ENCODE results near the gene LAMA5. TPM values are rescaled to one million over a fixed set of nuclear protein-coding genes. Genes with fewer than 3 reads are reported as not detected.

LAMA5 gene
- total and polyA plus RNA-seq, 2 donors (not counting 1 experiment from before 2014, with no cell fraction given), result 52.9 to 83.5 TPM

DNA sequence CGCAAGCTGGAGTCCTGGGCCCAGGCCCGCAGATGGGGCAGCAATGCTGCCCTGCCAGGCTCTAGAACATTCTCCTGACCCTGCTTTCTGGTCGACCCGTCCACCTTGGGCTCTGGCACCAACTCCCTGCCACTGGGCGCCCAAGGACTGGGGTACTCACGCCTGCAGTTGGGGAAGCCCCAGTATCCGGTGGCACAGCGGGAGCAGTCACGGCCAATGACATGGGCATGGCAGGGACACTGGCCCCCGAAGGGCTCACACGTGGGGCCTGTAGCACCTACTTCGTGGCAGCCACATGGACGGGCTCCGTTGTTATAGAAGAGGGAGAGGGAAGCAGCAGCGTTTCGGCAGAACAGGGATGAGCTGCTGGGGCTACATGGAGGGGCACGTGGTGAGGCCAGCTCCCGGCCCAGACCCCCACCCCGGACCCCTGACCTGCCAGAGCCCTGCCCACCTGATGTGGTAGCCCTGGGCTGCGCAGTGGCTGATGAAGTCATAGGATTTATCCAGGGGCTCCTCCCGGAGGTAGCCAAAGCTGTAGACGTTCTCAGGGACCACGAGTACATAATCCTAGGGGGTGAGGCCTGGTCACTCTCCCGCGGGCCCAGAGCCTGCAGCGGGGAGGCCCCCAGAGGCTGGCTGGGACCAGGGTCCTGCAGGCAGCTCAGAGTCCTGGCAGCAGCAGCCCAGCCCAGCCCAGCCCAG lies 38.3 kb downstream of the LAMA5 start:
- no peak overlapping the region for H3K27ac ChIP-seq (ENCODE audit: low read length in 2 of 2)
- H3K4me1 Mint-ChIP-seq, result no peaks in the 10 kb centered on the region
- H3K4me2 ChIP-seq (replicated peaks; ENCODE audit: low read depth, low read length, poor library complexity, severe bottlenecking), result no peak overlapping the region
- ChIA-PET POLR2A (no interaction called here), CTCF (interaction anchor here (1.0 kb wide), 1 partner anchor 28 kb away, joined by 3 read pairs; no protein-coding TSS in a partner anchor)
- ATAC-seq (ENCODE audit: low read depth), result no peak
- no peaks in the 10 kb centered on the region for H3K9me3 ChIP-seq (ENCODE audit: control extremely low read depth in 1 of 3, control insufficient read depth in 2 of 3, insufficient read depth in 1 of 3, low read length in 2 of 3)
- no peaks in the 10 kb centered on the region for H3K4me1 ChIP-seq (ENCODE audit: control insufficient read depth in 2 of 2, insufficient read depth in 2 of 2, low read length in 2 of 2)
- H3K36me3 ChIP-seq (replicated peaks in 1 of 2; ENCODE audit: control extremely low read depth in 1 of 2, control insufficient read depth in 1 of 2, extremely low read depth in 1 of 2, insufficient read depth in 2 of 2, low read length in 1 of 2), result peaks cover 0 to 58% of the 10 kb centered on the region in 2 experiments
- H3K4me3 Mint-ChIP-seq, result no peak overlapping the region
- no peak for DNase-seq
- H3K27me3 Mint-ChIP-seq, result no peaks in the 10 kb centered on the region
- no peaks in the 10 kb centered on the region for H4K20me1 ChIP-seq (ENCODE audit: control insufficient read depth, insufficient read depth, low read length, poor library complexity, severe bottlenecking)
- H3K4me3 ChIP-seq (ENCODE audit: control extremely low read depth in 1 of 5, extremely low read depth in 1 of 5, insufficient read depth in 1 of 5, low read depth in 2 of 5, low read length in 4 of 5), result no peak overlapping the region
- WGBS (ENCODE audit: insufficient coverage), result 94% methylated on average over 26 of the region's 26 CpGs
- no peak overlapping the region for H2AFZ ChIP-seq (ENCODE audit: insufficient read depth, low read depth, low read length, poor library complexity, severe bottlenecking)
- no peak overlapping the region for H3K27ac Mint-ChIP-seq
- no peaks in the 10 kb centered on the region for H3K9me3 Mint-ChIP-seq (ENCODE audit: insufficient read depth)
- TF ChIP-seq, protein P1, sequence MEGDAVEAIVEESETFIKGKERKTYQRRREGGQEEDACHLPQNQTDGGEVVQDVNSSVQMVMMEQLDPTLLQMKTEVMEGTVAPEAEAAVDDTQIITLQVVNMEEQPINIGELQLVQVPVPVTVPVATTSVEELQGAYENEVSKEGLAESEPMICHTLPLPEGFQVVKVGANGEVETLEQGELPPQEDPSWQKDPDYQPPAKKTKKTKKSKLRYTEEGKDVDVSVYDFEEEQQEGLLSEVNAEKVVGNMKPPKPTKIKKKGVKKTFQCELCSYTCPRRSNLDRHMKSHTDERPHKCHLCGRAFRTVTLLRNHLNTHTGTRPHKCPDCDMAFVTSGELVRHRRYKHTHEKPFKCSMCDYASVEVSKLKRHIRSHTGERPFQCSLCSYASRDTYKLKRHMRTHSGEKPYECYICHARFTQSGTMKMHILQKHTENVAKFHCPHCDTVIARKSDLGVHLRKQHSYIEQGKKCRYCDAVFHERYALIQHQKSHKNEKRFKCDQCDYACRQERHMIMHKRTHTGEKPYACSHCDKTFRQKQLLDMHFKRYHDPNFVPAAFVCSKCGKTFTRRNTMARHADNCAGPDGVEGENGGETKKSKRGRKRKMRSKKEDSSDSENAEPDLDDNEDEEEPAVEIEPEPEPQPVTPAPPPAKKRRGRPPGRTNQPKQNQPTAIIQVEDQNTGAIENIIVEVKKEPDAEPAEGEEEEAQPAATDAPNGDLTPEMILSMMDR (IDR thresholded peaks at IDR 0.05), result no peak
- no peak for TF ChIP-seq EZH2 (IDR thresholded peaks at IDR 0.05; ENCODE audit: borderline replicate concordance, insufficient read depth, low read depth, low read length, poor library complexity, severe bottlenecking)
- intact Hi-C loops (cut with micrococcal nuclease), result no loop called here
- no peak overlapping the region for H3K9ac ChIP-seq (ENCODE audit: low read length)
- H3K79me2 ChIP-seq (ENCODE audit: control insufficient read depth, insufficient read depth, low read length), result no peaks in the 10 kb centered on the region
- no peaks in the 10 kb centered on the region for H3K27me3 ChIP-seq (replicated peaks in 1 of 4; ENCODE audit: control extremely low read depth in 1 of 4, control insufficient read depth in 3 of 4, insufficient read depth in 4 of 4, low read length in 3 of 4)

DNA sequence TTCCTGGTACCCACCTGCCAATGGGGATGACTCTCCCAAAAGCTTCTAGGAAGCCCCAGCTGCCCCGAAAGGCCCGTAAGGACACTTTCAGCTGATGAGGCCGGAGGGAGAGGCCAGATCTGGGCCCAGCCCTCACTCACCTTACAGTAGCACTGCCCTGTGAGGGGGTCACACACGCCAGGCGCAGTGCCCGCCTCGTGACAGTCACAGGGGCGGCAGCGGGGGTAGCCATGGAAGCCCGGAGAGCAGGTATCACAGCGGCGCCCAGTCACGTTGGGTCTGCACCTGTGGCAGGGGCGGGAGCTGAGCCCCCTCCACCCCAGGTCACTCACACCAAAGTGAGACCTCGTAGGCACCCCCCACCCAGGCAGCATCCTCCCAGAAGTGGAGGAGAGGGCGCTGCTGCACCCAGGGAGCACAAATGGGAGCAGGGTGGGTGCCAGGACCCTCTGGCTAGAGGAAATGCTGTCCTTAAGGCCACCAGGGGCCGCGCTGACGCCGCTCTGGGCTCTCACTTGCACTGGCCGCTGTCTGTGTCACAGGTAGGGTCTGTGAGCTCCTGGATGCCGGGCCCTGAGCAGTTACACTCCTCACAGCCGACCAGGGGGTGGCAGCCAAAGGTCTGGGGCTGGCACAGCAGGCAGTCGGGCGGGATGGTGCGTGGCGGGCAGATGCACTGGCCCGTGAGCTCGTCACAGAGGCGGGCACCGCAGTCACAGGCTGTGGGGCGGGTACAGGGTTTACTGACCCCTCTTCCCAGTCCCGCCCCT lies 39.2 kb downstream of the LAMA5 start:
- Histone ChIP-seq H3K4me1 (ENCODE audit: control insufficient read depth in 2 of 2, insufficient read depth in 2 of 2, low read length in 2 of 2) (no peaks in the 10 kb centered on the region), H4K20me1 (ENCODE audit: control insufficient read depth, insufficient read depth, low read length, poor library complexity, severe bottlenecking) (no peaks in the 10 kb centered on the region), H3K36me3 (replicated peaks in 1 of 2; ENCODE audit: control extremely low read depth in 1 of 2, control insufficient read depth in 1 of 2, extremely low read depth in 1 of 2, insufficient read depth in 2 of 2, low read length in 1 of 2) (peaks cover 0 to 53% of the 10 kb centered on the region in 2 experiments), H3K79me2 (ENCODE audit: control insufficient read depth, insufficient read depth, low read length) (no peaks in the 10 kb centered on the region), H3K27me3 (replicated peaks in 1 of 4; ENCODE audit: control extremely low read depth in 1 of 4, control insufficient read depth in 3 of 4, insufficient read depth in 4 of 4, low read length in 3 of 4) (no peaks in the 10 kb centered on the region), H2AFZ (ENCODE audit: insufficient read depth, low read depth, low read length, poor library complexity, severe bottlenecking) (no peak overlapping the region), H3K4me3 (ENCODE audit: control extremely low read depth in 1 of 5, extremely low read depth in 1 of 5, insufficient read depth in 1 of 5, low read depth in 2 of 5, low read length in 4 of 5) (no peak overlapping the region), H3K9ac (ENCODE audit: low read length) (no peak overlapping the region), H3K9me3 (ENCODE audit: control extremely low read depth in 1 of 3, control insufficient read depth in 2 of 3, insufficient read depth in 1 of 3, low read length in 2 of 3) (no peaks in the 10 kb centered on the region), H3K4me2 (replicated peaks; ENCODE audit: low read depth, low read length, poor library complexity, severe bottlenecking) (no peak overlapping the region), H3K27ac (ENCODE audit: low read length in 2 of 2) (no peak overlapping the region)
- ChIA-PET CTCF (no interaction called here), POLR2A (interaction anchor here (0.6 kb wide), 2 partner anchors 391 to 692 kb away, joined by 3 to 4 read pairs; no protein-coding TSS in a partner anchor)
- intact Hi-C loops (cut with micrococcal nuclease), result no loop called here
- no peak overlapping the region for H3K4me3 Mint-ChIP-seq
- no peaks in the 10 kb centered on the region for H3K27me3 Mint-ChIP-seq
- TF ChIP-seq, protein P1 (IDR thresholded peaks at IDR 0.05), result no peak
- TF ChIP-seq EZH2 (IDR thresholded peaks at IDR 0.05; ENCODE audit: borderline replicate concordance, insufficient read depth, low read depth, low read length, poor library complexity, severe bottlenecking), result no peak
- ATAC-seq (ENCODE audit: low read depth) (no peak), DNase-seq (no peak)
- no peak overlapping the region for H3K27ac Mint-ChIP-seq
- H3K9me3 Mint-ChIP-seq (ENCODE audit: insufficient read depth), result no peaks in the 10 kb centered on the region
- WGBS (ENCODE audit: insufficient coverage), result 85% methylated on average over 30 of the region's 33 CpGs
- no peaks in the 10 kb centered on the region for H3K4me1 Mint-ChIP-seq

Measured in B cell (primary cell).